ENCODE results near the gene AQP2.

The AQP2 gene

DNA sequence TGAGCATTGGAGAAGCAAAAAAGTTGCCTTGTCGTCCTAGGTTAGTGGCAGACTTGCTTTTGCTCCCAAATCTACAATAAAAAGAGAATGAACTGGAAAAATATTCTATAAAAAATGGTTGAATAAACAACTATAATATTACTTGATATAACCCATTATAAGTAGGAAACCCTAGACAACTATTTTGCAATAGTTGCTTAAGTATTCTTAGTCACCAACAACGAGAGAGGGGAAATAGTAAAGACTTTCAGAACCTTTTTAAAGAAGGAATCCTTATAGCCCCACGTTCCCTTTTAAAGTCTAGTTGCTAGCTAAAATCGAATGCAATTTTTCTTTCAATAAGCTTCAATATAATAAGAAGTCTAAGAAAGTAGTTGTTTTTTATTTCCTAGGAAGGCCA, 39.7 kb downstream of the AQP2 start:
- POLR2A ChIA-PET, result interaction anchor here (0.6 kb wide), 1 partner anchor 162 kb away, joined by 3 read pairs; the partner anchor contains the start of gene NCKAP5L
- Histone ChIP-seq H3K27ac (ENCODE audit: extremely low read depth, low read depth, low read length) (no peak overlapping the region), H3K36me3 (ENCODE audit: control insufficient read depth in 2 of 2, insufficient read depth in 1 of 2, low read length in 2 of 2) (peaks cover 72 to 96% of the 10 kb centered on the region in 2 experiments)

DNA sequence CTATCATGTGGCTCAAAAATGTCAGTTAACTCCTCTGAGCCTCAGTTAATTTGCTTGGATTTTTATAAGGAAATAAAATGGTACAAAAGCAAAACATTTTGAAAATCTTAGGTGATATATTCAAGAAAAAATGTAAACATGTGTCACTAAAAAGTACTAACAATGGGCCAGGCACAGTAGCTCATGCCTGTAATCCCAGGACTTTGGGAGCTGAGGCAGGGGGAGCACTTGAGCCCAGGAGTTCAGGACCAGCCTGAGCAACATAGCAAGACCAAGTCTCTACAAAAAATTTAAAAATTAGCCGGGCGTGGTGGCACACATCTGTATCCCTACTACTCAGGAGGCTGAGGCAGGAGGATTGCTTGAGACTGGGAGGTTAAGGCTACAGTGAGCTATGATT, 47.9 kb downstream of the AQP2 start:
- Histone ChIP-seq H3K9me3 (ENCODE audit: control insufficient read depth, insufficient read depth, low read depth, low read length) (no peaks in the 10 kb centered on the region), H3K4me1 (ENCODE audit: control insufficient read depth, insufficient read depth, low read length) (no peaks in the 10 kb centered on the region), H3K4me3 (ENCODE audit: low read depth, low read length) (no peak overlapping the region), H3K27ac (ENCODE audit: extremely low read depth, low read depth, low read length) (no peak overlapping the region), H3K36me3 (ENCODE audit: control insufficient read depth in 2 of 2, insufficient read depth in 1 of 2, low read length in 2 of 2) (peaks cover 91 to 96% of the 10 kb centered on the region in 2 experiments)
- TF ChIP-seq SP7 (tag by site-specific recombination; IDR thresholded peaks at IDR 0.05), result no peak
- TF ChIP-seq, protein P1, sequence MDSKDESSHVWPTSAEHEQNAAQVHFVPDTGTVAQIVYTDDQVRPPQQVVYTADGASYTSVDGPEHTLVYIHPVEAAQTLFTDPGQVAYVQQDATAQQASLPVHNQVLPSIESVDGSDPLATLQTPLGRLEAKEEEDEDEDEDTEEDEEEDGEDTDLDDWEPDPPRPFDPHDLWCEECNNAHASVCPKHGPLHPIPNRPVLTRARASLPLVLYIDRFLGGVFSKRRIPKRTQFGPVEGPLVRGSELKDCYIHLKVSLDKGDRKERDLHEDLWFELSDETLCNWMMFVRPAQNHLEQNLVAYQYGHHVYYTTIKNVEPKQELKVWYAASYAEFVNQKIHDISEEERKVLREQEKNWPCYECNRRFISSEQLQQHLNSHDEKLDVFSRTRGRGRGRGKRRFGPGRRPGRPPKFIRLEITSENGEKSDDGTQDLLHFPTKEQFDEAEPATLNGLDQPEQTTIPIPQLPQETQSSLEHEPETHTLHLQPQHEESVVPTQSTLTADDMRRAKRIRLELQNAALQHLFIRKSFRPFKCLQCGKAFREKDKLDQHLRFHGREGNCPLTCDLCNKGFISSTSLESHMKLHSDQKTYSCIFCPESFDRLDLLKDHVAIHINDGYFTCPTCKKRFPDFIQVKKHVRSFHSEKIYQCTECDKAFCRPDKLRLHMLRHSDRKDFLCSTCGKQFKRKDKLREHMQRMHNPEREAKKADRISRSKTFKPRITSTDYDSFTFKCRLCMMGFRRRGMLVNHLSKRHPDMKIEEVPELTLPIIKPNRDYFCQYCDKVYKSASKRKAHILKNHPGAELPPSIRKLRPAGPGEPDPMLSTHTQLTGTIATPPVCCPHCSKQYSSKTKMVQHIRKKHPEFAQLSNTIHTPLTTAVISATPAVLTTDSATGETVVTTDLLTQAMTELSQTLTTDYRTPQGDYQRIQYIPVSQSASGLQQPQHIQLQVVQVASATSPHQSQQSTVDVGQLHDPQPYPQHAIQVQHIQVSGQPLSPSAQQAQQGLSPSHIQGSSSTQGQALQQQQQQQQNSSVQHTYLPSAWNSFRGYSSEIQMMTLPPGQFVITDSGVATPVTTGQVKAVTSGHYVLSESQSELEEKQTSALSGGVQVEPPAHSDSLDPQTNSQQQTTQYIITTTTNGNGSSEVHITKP (tag by site-specific recombination; IDR thresholded peaks at IDR 0.05), result no peak
- no peak for TF ChIP-seq ZNF302 (tag by site-specific recombination; IDR thresholded peaks at IDR 0.05; ENCODE audit: low read depth)
- no peak for TF ChIP-seq ZNF114 (tag by site-specific recombination; IDR thresholded peaks at IDR 0.05)
- no peak for TF ChIP-seq BCL11A (tag by site-specific recombination; IDR thresholded peaks at IDR 0.05; ENCODE audit: low read depth)
- TF ChIP-seq REPIN1 (tag by site-specific recombination; IDR thresholded peaks at IDR 0.05; ENCODE audit: low read depth), result no peak
- TF ChIP-seq ZNF514 (tag by site-specific recombination; IDR thresholded peaks at IDR 0.05), result no peak
- POLR2A ChIA-PET, result no interaction called here
- CTCF ChIA-PET, result interaction anchor here (0.6 to 1.9 kb wide), 3 partner anchors 8 to 143 kb away, joined by 3 to 11 read pairs (median 3); no protein-coding TSS in a partner anchor

More for the DNA sequence above, 39.7 kb downstream of the AQP2 start:
- Histone ChIP-seq H3K9me3 (ENCODE audit: control insufficient read depth, insufficient read depth, low read depth, low read length) (no peaks in the 10 kb centered on the region), H3K4me3 (ENCODE audit: low read depth, low read length) (no peak overlapping the region), H3K4me1 (ENCODE audit: control insufficient read depth, insufficient read depth, low read length) (no peaks in the 10 kb centered on the region)
- CTCF ChIA-PET, result interaction anchor here (0.6 to 4.1 kb wide), 7 partner anchors 11 to 234 kb away, joined by 3 to 26 read pairs (median 3); no protein-coding TSS in a partner anchor
- TF ChIP-seq ZNF16 (tag by site-specific recombination; IDR thresholded peaks at IDR 0.05; ENCODE audit: low read depth) (no peak), ZNF707 (tag by site-specific recombination; IDR thresholded peaks at IDR 0.05) (no peak), PRDM1 (tag by site-specific recombination; IDR thresholded peaks at IDR 0.05) (no peak), ZNF248 (tag by site-specific recombination; IDR thresholded peaks at IDR 0.05) (no peak), ZNF792 (tag by site-specific recombination; IDR thresholded peaks at IDR 0.05) (no peak), ZNF473 (tag by site-specific recombination; IDR thresholded peaks at IDR 0.05) (no peak), ZNF585B (tag by site-specific recombination; IDR thresholded peaks at IDR 0.05) (no peak), ZSCAN23 (tag by site-specific recombination; IDR thresholded peaks at IDR 0.05) (no peak), ZNF548 (tag by site-specific recombination; IDR thresholded peaks at IDR 0.05) (no peak), ZSCAN30 (tag by site-specific recombination; IDR thresholded peaks at IDR 0.05) (no peak), SP3 (tag by site-specific recombination; IDR thresholded peaks at IDR 0.05) (no peak), ZNF175 (tag by site-specific recombination; IDR thresholded peaks at IDR 0.05) (no peak), ZEB2 (tag by site-specific recombination; IDR thresholded peaks at IDR 0.05) (no peak)
- TF ChIP-seq, protein P2, sequence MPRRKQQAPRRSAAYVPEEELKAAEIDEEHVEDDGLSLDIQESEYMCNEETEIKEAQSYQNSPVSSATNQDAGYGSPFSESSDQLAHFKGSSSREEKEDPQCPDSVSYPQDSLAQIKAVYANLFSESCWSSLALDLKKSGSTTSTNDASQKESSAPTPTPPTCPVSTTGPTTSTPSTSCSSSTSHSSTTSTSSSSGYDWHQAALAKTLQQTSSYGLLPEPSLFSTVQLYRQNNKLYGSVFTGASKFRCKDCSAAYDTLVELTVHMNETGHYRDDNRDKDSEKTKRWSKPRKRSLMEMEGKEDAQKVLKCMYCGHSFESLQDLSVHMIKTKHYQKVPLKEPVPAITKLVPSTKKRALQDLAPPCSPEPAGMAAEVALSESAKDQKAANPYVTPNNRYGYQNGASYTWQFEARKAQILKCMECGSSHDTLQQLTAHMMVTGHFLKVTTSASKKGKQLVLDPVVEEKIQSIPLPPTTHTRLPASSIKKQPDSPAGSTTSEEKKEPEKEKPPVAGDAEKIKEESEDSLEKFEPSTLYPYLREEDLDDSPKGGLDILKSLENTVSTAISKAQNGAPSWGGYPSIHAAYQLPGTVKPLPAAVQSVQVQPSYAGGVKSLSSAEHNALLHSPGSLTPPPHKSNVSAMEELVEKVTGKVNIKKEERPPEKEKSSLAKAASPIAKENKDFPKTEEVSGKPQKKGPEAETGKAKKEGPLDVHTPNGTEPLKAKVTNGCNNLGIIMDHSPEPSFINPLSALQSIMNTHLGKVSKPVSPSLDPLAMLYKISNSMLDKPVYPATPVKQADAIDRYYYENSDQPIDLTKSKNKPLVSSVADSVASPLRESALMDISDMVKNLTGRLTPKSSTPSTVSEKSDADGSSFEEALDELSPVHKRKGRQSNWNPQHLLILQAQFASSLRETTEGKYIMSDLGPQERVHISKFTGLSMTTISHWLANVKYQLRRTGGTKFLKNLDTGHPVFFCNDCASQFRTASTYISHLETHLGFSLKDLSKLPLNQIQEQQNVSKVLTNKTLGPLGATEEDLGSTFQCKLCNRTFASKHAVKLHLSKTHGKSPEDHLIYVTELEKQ (tag by site-specific recombination; IDR thresholded peaks at IDR 0.05; ENCODE audit: borderline replicate concordance), result no peak
